Activated CD8-positive, alpha-beta memory T cell treated with anti-CD3 and anti-CD28 coated beads, Interleukin-2, amount 50 U/mL, for 48 hours (primary cell): ENCODE measurements around the gene PLB1.

Source experiments
- DNase-seq: peaks from one replicate; pipeline ENCODE4 v3.0.0-alpha.2; 2020

The PLB1 gene

GRCh38 chr2:28617502-28618184 lies 121.8 kb downstream of the PLB1 start:
- no peak for DNase-seq

GRCh38 chr2:28618221-28619141 lies 122.6 kb downstream of the PLB1 start:
- DNase-seq: no peak

GRCh38 chr2:28619213-28620196 lies 123.6 kb downstream of the PLB1 start:
- DNase-seq: no peak

- no peak for DNase-seq
These were observed 124.5 kb downstream of the PLB1 start for GRCh38 chr2:28620291-28620793.

DNA sequence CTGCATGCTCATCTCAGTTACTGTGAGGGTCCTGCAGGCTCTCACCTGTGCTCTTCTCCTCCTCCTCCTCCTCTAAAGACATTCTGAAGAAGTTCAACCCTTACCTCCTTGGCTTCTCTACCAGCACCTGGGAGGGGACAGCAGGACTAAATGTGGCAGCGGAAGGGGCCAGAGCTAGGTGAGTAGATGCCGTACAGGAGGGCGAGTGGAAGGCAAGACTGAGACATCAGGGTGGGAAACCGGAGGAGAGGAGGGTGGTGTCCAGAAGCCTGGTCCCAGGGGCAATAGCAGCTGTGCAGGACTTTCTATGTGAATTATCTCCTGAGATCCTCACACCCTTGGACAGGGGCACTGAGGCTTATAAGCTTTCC lies 124.9 kb downstream of the PLB1 start:
- DNase-seq: no peak

DNA sequence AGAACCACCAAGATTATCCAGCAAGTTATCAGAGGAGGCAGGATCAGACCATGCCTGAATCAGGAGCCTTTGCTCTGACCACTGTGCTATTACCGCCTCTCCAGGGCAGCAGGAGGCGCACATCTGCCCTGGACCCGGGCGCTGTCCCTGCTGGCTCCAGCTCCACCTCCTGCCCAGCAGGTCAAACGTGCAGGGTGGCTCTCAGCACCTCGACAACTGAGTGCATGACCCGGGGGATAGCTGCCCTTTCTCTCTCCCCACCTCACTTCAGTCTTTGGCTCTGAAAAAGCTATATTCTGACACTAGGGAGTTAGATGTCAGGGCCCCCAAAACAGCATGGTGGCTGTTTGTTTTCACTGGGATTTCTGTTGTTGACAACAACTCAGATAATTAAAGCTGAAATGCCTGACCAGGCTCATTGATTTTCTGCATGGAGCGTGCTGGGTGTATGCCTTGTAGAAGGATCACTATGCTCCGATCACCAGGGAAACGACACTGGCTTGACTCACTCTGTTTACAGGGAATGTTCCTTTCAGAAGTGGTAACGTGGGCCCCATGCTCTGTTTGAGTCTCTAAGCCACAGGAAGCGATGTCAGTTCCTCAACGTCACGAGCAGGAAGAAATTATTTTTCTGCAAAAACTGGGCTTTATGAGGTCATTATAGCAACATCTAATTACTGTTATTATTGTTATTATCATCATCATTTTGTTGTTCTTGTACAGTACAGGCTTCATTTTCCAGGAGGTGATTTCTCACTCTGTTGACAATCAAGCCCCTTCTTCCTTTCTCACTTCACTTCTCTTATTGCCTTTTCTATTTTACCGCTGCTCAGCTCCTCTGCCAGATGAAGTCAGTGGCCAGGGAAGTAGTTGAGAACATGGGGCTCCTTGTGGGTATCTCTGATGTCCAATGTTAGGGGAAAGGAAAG lies 125.6 kb downstream of the PLB1 start:
- DNase-seq: no peak

- no peak for DNase-seq
These were observed 126.2 kb downstream of the PLB1 start for GRCh38 chr2:28622101-28622499.

GRCh38 chr2:28623582-28624405 lies 127.9 kb downstream of the PLB1 start:
- no peak for DNase-seq

DNA sequence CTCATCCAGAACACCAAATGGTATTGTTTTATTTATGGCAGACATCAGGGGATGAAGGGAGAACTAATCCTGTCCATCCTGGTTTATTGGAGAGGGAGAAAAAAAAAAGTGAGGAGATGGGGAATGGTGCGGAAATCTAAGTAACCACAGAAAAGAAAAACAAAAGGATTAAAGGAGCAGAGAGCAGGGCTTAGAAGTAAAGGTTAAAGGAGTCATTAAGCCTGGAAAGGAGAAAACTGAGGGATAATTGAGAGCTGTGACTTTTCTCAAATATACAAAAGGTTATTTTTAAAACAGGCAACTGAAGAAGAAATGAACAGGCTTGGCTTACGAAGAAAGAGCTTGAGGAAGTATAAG lies 128.6 kb downstream of the PLB1 start:
- no peak for DNase-seq

DNA sequence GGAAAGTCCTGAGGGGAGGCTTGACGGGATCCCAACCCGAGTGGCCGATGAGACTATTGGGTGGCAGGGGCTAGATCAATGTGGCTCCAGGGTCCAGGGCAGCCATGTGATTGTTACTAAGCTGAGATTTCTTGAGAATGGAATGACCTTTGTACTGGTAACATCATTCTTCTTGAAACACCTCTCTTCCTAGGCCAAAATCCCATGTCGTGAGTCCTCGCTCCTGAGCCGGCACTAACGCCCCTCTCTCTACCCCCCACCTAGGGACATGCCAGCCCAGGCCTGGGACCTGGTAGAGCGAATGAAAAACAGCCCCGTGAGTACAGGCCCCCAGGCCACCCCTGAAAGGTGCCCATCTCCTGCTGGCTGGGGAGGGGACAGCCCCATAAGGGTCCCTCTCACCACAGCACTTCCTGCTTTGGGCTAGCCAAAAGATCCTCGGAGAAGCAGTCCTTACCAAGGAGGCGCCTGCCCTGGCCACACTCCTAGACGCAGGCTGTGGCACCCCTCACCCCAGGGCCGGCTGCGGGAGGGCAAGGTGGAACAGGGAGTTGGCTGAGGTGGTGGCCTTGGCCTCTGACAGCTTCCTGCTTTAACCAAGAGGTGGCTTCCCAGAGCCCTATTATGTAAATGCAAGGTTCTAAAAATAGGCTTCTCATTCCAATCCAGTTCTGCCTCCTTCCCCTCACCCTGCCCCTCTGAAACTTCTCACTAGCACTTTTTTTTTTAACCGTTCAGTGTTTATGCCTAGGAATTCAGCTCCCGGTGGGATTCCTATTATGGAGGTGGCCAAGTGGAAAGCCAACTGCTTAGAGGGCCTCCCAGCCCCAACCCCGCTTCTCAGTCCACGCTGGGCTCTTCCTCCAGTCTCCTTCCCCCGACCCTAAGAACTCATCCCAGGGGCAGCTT lies 129.2 kb downstream of the PLB1 start:
- DNase-seq: peak; percentile 82

- no peak for DNase-seq
These were observed 130.5 kb downstream of the PLB1 start for GRCh38 chr2:28626376-28626775.

GRCh38 chr2:28626891-28627421 lies 131.1 kb downstream of the PLB1 start:
- DNase-seq: no peak

- no peak for DNase-seq
These were observed 132.0 kb downstream of the PLB1 start for GRCh38 chr2:28627722-28628480.

DNA sequence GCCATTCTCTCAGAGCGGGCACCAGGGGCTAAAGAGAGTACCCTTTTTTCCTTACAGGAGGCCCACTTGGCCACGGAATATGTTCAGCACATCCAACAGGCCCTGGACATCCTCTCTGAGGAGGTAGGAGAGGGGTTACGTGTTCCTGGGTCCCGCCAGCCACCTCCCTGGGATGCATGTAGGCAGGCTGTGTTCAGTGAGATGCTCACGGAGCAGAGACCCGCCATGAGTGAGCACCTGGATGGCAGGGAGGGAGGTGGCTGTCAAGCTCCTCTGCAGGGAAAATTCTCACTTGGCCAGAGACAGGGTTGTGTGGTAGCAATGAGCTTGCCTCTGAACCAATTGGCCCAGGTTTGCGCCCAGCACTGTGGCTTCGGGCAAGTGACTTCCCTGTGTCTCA lies 132.6 kb downstream of the PLB1 start:
- DNase-seq: no peak

DNA sequence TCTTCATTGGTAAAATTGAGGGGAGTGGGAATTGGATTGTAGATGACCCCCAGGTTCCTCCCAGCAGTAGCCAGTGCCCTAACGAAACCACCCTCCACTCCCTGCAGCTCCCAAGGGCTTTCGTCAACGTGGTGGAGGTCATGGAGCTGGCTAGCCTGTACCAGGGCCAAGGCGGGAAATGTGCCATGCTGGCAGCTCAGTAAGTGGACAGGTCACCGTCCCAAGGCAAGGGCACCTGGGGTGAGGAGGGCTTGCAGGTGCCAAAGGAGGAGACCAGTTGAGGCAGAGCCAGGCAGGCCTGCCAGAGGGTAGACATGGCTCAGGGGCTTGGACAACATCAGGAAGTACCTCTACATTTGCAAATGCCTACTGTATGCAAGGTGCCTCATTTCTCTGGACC lies 133.1 kb downstream of the PLB1 start:
- DNase-seq: no peak

DNA sequence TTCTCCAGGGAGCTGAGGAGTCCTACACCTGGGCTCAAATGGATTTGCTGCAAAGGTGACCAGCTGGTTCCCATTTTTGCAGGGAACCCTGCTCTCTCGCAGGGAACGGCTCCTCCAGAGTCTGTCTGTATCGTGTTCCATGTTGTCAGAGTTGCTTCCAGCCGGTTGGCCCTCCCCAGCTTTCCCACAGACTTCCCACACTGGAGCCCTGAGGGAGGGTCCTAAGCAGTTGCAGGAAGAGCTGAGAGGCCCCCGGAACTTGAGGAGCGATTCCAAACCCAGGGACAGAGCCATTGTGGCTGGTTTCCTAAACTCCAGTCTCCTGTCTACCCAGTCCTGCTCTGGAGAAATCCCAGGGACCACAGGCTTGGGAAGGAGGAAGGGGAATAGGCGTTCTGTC lies 134.1 kb downstream of the PLB1 start:
- no peak for DNase-seq

- no peak for DNase-seq
These were observed 134.5 kb downstream of the PLB1 start for GRCh38 chr2:28630341-28630740.

- DNase-seq: no peak
These were observed 135.8 kb downstream of the PLB1 start for GRCh38 chr2:28631514-28632206.
